ENCODE results near the gene CFAP97.

Gene CFAP97

GRCh38 chr4:185194924-185195888 lies 8.6 kb downstream of the CFAP97 start:
- DNase-seq = no peak

- DNase-seq = no peak
These were observed 11.7 kb downstream of the CFAP97 start for GRCh38 chr4:185192059-185192458.

GRCh38 chr4:185190306-185190856 lies 13.4 kb downstream of the CFAP97 start:
- no peak for DNase-seq

DNA sequence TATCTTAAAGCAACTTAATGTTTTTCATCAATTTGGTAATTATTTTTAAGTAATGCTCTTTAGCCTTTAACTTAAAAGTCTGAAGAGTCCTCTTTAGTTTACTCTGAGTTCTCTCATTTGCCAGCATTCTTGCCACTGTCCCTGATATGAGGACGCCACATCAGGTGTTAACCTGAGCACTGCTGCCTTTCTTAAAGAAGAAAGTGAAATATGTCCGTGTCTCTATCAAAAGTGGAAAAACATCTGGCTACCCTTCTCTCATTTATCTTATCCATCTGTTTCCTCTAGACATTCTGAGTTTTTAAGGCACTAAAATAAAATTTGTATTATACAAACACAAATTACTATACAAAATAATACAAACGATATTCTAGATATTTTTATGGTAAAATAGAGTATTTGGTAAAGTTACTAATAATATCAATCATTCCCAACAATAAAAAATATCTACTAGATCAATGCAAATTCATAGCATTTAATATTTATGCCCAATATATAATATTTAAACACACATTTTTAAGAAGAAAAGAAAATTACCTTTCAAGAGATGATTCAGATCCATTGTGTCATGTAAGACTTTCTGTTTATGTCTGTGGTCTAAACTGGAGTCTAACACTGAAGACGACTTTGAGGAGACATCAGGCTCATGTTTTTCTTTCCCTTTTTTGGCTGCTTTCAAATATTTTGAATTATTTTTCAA lies 14.0 kb downstream of the CFAP97 start:
- DNase-seq = no peak

DNA sequence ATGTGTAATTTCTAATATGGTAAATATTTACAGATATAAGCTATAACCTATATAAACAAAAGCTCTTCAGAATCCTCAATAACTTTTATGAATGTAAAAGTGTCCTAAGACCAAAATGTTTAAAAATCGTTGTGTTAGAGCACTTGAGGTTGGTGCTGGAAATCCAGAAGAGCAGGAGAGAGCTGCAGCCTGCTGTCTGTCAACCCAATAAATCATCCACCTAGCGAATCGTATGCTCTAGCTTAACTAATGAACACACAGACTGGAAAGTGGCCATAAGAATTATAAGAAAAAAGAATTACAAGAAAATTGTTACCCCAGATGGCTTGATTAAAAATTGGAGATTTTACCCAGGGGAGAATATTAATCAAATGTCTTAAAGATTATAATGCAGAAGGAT lies 17.0 kb downstream of the CFAP97 start:
- DNase-seq = no peak

- DNase-seq = peak; percentile 9 to 58 (median 44)
These were observed 20.0 kb downstream of the CFAP97 start for GRCh38 chr4:185183622-185184281.

DNA sequence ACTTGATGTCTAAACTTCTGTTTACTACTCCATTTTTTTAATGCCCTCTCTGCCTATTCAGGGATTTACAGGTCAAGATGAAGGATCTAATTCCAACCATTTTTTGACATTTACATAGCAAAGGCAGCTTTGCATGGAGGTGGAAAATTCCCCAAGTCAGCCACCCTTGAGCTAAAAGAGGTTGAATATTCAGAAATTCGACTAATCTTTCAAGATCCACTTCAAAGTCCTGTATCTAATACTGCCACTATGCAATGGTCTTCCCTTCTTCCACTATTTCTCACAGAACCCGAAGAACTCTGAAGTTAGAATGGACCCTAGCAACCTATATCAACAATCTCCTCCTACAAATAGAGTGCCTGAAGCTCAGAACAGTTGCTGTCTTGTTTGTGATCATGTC lies 21.6 kb downstream of the CFAP97 start:
- DNase-seq = no peak

- DNase-seq = no peak
These were observed 24.3 kb downstream of the CFAP97 start for GRCh38 chr4:185179488-185179887.

DNA sequence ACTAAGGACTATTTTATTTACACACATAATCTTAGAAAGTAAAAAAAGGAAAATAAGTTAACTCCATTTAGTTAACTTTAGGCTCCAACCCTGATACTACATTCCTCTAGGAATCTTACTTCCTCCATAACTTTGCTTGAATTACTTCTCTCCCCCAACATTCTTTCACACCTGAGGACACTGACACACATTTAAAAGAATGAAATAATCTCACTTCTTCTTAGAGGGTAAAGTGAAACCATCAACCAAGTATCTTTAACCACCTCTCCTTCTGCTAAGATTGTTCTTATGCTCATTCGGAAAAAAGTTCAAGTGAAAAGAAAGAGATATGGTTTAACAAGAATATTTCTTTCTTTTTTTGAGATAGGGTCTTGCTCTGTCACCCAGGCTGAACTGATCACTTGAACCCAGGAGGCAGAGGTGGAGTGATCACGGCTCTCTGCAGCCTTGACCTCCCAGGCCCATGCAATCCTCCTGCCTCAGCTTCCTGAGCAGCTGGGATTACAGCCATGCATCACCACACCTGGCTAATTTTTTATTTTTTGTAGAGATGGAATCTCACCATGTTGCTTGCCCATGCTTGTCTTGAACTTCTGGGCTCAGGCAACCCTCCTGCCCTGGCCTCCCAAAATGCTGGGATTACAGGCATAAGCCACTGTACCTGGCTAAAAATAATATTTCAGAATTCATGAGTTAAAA lies 32.3 kb downstream of the CFAP97 start:
- DNase-seq = no peak

DNA sequence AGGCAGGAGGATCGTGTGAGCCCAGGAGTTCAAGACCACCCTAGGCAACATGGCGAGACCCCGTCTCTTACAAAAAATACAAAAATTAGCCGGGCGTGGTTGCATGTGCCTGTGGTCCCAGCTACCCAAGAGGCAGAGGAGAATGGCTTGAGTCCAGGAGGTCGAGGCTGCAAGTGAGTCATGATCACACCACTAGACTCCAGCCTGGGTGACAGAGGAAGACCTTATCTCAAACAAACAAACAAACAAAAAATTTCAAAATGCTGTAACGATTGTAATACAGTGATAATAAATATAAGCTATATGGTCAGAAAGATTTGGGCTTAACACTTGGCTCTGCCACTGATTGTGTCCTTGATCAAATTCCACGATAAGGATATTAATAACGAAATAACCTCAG lies 36.6 kb downstream of the CFAP97 start:
- no peak for DNase-seq

- DNase-seq = no peak
These were observed 38.2 kb downstream of the CFAP97 start for GRCh38 chr4:185165605-185166063.

DNA sequence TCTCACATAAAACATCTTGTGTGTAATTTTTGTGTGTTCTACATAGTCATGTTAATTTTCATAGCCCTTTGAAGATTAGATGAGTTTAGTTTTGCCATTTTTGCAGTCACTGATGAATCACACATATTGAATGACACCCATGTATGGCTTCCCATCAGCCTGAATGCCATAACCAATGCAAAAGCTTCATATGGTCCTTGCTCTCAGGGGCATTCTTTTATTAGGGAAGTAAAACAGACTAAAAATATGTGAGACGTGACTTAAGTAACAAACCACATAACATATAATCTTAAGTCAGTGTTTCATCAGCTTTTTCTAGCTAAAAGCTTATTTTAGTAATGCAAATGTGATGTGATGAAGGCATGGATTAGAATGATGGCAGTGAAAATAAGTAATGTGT lies 52.5 kb downstream of the CFAP97 start:
- no peak for DNase-seq

DNA sequence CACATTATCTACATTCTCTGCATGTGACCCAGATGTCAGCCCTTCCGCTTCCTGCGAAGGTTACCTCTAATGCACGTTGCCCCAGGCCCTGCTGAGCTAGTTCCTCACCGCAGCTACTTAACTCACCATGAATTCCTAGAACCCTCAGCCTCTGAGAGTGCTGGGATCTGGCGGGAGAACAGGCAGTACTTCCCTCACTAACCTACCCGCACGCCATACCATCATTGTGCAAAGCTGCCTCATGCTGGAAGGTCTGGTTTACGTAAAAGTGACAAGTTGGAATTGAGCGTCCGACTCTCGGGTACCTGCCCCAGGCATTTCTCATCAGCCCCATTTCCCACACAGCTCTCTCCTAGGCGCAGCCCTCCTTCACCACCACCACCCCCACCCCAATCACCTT lies 54.4 kb downstream of the CFAP97 start:
- DNase-seq = no peak

DNA sequence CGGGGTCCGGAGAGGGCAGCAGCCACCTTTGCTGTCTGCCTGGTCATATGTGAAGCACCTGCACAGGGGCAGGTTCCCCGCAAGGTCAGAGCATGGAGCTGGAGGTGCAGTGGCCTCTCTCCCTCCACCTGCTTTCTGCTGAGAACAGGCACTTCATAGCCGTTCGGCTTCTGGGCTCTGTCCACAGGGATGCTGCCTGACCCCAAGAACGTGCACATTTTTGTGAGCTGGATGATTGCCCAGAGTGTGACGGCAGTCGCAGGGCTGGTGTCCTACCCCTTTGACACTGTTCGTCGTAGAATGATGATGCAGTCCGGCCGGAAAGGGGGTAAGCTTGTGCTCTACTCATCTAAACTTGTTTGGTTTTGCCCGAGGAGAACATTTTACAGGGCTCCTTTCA lies 58.2 kb downstream of the CFAP97 start:
- DNase-seq = no peak

- no peak for DNase-seq
These were observed 59.1 kb downstream of the CFAP97 start for GRCh38 chr4:185144601-185145240.

- peak in 1 of 4 experiments; percentile 20 for DNase-seq
These were observed 60.2 kb downstream of the CFAP97 start for GRCh38 chr4:185143601-185143969.

- DNase-seq = peak; percentile 24 to 74 (median 50)
These were observed 60.7 kb downstream of the CFAP97 start, which contains the start of gene SLC25A4 for GRCh38 chr4:185142912-185143600. Gene SLC25A4, plus strand, starts transcription at chr4:185143266. Its CDS starts 107 bp downstream, at chr4:185143373.

- no peak for DNase-seq
These were observed 61.3 kb downstream of the CFAP97 start for GRCh38 chr4:185142564-185142911.

DNA sequence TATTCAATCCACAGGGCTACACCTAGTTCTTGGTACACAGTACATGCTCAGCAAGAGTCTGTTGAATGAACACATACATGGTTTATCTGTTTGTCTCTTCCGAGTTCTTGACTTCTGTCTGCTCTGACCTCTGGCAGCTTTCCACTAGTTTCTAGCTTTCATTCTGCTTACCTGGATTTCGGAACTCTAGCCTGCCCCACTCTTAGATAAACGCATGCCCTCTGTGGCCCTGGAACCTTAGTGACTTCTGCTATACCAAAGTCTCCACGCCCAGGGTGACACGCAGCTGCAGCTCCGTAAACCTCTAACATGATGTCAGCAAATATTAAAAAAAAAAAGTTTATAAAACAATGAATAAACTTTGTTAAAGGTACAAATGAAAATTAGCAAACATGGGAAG lies 62.0 kb downstream of the CFAP97 start:
- DNase-seq = no peak

- no peak for DNase-seq
These were observed 64.1 kb downstream of the CFAP97 start for GRCh38 chr4:185139736-185140135.

- no peak for DNase-seq
These were observed 65.6 kb downstream of the CFAP97 start for GRCh38 chr4:185138161-185138560.
